ENCODE measurements around the gene MOGAT1. TPM values are rescaled to one million over a fixed set of nuclear protein-coding genes. Genes with fewer than 3 reads are reported as not detected.

Gene MOGAT1
- total and polyA plus RNA-seq, 2 of the 8 experiments (the other 6 are each of a cell fraction or from before 2014, with no cell fraction given): 0.11 to 0.67 TPM

DNA sequence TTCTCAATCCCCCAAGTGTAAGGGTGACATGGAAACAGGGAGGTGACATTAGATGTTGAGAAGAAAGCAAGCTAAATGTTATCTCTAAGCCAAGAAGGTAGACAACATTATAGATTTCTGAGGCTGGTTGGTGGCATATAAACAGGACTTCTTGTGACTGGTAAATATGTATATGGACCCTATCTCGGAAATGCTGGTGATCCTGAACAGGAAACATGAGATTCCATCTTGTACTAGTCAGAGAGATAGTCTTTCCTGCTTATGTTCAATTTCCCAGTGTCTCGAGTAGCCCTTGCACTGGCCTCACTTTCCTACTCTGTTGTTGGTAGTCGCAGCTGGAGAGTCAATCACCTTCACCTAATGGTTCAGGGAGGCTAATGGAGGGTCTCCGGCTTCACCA, 26.8 kb downstream of the MOGAT1 start:
- Histone ChIP-seq H3K9ac (replicated peaks in 1 of 4; ENCODE audit: extremely low read depth in 1 of 4, low read depth in 3 of 4, low read length in 3 of 4) (no peak overlapping the region), H3K36me3 (ENCODE audit: control insufficient read depth in 2 of 4, insufficient read depth in 4 of 4, low read length in 3 of 4) (no peaks in the 10 kb centered on the region), H3K4me2 (ENCODE audit: insufficient read depth in 1 of 2, low read depth in 2 of 2, low read length in 2 of 2) (no peak overlapping the region), H3K56ac (replicated peaks; ENCODE audit: insufficient read length, low read depth, low read length) (no peak overlapping the region), H2BK5ac (ENCODE audit: low read depth, low read length) (no peak overlapping the region), H2BK12ac (ENCODE audit: low read depth, low read length) (no peak overlapping the region), H4K20me1 (replicated peaks in 1 of 2; ENCODE audit: control insufficient read depth in 1 of 2, insufficient read depth in 2 of 2, low read length in 2 of 2) (no peaks in the 10 kb centered on the region), H2BK20ac (ENCODE audit: low read length) (no peak overlapping the region), H2AFZ (ENCODE audit: low read length) (no peak overlapping the region), H4K5ac (ENCODE audit: insufficient read length, low read depth, low read length) (no peak overlapping the region), H3K4me1 (replicated peaks in 1 of 4; ENCODE audit: control insufficient read depth in 3 of 4, insufficient read depth in 4 of 4, low read length in 3 of 4) (no peaks in the 10 kb centered on the region), H3K23me2 (ENCODE audit: low read depth, low read length) (no peaks in the 10 kb centered on the region), H3K18ac (ENCODE audit: extremely low read depth, low read length) (no peak overlapping the region), H2BK120ac (replicated peaks; ENCODE audit: low read depth, low read length) (no peak overlapping the region), H3K27me3 (replicated peaks in 1 of 4; ENCODE audit: control insufficient read depth in 3 of 4, extremely low read depth in 1 of 4, insufficient read depth in 3 of 4, low read length in 3 of 4) (no peaks in the 10 kb centered on the region), H4K91ac (replicated peaks; ENCODE audit: insufficient read length, low read length) (no peak overlapping the region), H3K14ac (ENCODE audit: insufficient read length) (no peak overlapping the region), H2BK15ac (ENCODE audit: low read length) (no peak overlapping the region), H3K9me3 (ENCODE audit: insufficient read depth in 2 of 2, low read depth in 1 of 2, low read length in 1 of 2) (0 out of 4 replicates have a peak, but pooled peaks cover 0 to 2% of the 10 kb centered on the region in 2 experiments), H3K4me3 (ENCODE audit: extremely low read depth in 1 of 4, insufficient read depth in 2 of 4, low read depth in 3 of 4, low read length in 4 of 4) (no peak overlapping the region), H4K8ac (ENCODE audit: extremely low read depth, insufficient read depth, low read length) (no peak overlapping the region), H3K27ac (ENCODE audit: low read depth, low read length) (no peak overlapping the region), H3K23ac (ENCODE audit: insufficient read length) (no peak overlapping the region), H3K4ac (replicated peaks; ENCODE audit: insufficient read length, low read depth, low read length) (no peak overlapping the region), H3K79me1 (ENCODE audit: low read depth, low read length) (no peaks in the 10 kb centered on the region), H3K79me2 (ENCODE audit: control insufficient read depth in 1 of 2, insufficient read depth in 2 of 2, low read length in 2 of 2) (no peaks in the 10 kb centered on the region), H2AK5ac (ENCODE audit: low read depth, low read length) (no peak overlapping the region)
- ChIA-PET POLR2A (ENCODE audit: partially characterized antibody) (interaction anchor here (1.3 kb wide), 1 partner anchor 163 kb away, joined by 3 read pairs; no protein-coding TSS in a partner anchor), CTCF (ENCODE audit: partially characterized antibody) (interaction anchor here (1.2 to 12.1 kb wide), 4 partner anchors 10 to 241 kb away, joined by 3 to 124 read pairs (median 13); no protein-coding TSS in a partner anchor)
- FAIRE-seq (no peak), DNase-seq (ENCODE audit: low read depth in 1 of 2, low spot score in 2 of 2) (no peak)
- WGBS, 2 experiments (ENCODE audit: extremely low coverage in 1 of 2, insufficient coverage in 1 of 2, insufficient read length in 1 of 2, insufficient replicate concordance in 2 of 2, low coverage in 1 of 2, low lambda C conversion rate in 2 of 2, missing lambda C conversion rate in 1 of 2): 86% methylated on average over 4 of the region's 4 CpGs; no CpG with 5 or more reads in 1 of the 2 experiments
- TF ChIP-seq GABPA (IDR thresholded peaks at IDR 0.05; ENCODE audit: borderline replicate concordance, insufficient read depth, low read length) (no peak), GTF2F1 (IDR thresholded peaks at IDR 0.05; ENCODE audit: borderline replicate concordance, low read depth, low read length) (no peak), MAFK (IDR thresholded peaks at IDR 0.05; ENCODE audit: low read depth, low read length) (no peak), CHD2 (IDR thresholded peaks at IDR 0.05; ENCODE audit: low read length) (no peak), BRCA1 (IDR thresholded peaks at IDR 0.05; ENCODE audit: low read depth, low read length) (no peak), RFX5 (IDR thresholded peaks at IDR 0.05; ENCODE audit: borderline replicate concordance, low read depth, low read length) (no peak), JUND (IDR thresholded peaks at IDR 0.05; ENCODE audit: low read length) (no peak), SAP30 (IDR thresholded peaks at IDR 0.05; ENCODE audit: insufficient read depth, insufficient replicate concordance, low read length) (no peak), ASH2L (IDR thresholded peaks at IDR 0.05; ENCODE audit: low read length) (no peak), SP2 (IDR thresholded peaks at IDR 0.05; ENCODE audit: low read length) (no peak)
- TF ChIP-seq, protein P1, sequence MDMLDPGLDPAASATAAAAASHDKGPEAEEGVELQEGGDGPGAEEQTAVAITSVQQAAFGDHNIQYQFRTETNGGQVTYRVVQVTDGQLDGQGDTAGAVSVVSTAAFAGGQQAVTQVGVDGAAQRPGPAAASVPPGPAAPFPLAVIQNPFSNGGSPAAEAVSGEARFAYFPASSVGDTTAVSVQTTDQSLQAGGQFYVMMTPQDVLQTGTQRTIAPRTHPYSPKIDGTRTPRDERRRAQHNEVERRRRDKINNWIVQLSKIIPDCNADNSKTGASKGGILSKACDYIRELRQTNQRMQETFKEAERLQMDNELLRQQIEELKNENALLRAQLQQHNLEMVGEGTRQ (IDR thresholded peaks at IDR 0.05; ENCODE audit: low read length): no peak
- TF ChIP-seq, protein P2, sequence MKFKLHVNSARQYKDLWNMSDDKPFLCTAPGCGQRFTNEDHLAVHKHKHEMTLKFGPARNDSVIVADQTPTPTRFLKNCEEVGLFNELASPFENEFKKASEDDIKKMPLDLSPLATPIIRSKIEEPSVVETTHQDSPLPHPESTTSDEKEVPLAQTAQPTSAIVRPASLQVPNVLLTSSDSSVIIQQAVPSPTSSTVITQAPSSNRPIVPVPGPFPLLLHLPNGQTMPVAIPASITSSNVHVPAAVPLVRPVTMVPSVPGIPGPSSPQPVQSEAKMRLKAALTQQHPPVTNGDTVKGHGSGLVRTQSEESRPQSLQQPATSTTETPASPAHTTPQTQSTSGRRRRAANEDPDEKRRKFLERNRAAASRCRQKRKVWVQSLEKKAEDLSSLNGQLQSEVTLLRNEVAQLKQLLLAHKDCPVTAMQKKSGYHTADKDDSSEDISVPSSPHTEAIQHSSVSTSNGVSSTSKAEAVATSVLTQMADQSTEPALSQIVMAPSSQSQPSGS (IDR thresholded peaks at IDR 0.05; ENCODE audit: low read length): no peak
